GM18867 (cell line): Measurements from ENCODE around the gene SLC47A1.
"Not testable (repeated sequence)": the region's sequence is repeated elsewhere in the genome, so short reads cannot be mapped to it uniquely, and the experiment has no call there.

Experiments
- ATAC-seq: cut with Tn5 transposase; IDR thresholded peaks from one replicate; pipeline ENCODE4 v1.9.1; 2021; ENCODE audit warnings: mild to moderate bottlenecking, moderate library complexity; ENCODE audit not compliant: unreplicated experiment

Gene SLC47A1

GRCh38 chr17:19533718-19534561, at the start of gene SLC47A1:
Gene SLC47A1, plus strand, starts transcription at chr17:19533854. Its CDS starts 86 bp downstream, at chr17:19533940.
- no peak for ATAC-seq

DNA sequence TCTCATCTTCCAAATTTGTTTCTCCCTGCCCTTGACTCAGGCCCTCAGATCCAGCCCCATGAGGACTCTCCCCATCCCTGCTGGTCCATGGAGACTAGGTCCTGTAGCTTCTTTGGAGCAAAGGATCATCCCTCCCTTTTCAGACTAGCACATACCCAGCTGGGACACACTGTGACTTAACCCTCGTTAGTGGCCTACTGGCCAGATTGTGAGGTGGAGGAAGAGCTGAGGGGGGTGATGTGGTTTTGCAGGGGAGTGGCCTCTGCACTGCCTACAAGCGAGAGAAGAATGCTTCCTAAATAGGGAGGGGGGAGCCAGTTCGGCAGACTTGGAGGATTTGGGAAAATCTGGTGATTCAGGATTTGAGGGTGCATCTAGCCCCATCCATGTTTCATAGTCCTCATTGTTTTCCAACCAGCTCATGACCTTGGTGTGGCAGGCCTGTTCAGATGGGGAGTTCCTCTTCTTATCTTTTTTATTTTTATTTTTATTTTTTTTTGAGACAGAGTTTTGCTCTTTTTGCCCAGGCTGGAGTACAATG, 47.8 kb upstream of the SLC47A1 start:
- ATAC-seq, result no peak

DNA sequence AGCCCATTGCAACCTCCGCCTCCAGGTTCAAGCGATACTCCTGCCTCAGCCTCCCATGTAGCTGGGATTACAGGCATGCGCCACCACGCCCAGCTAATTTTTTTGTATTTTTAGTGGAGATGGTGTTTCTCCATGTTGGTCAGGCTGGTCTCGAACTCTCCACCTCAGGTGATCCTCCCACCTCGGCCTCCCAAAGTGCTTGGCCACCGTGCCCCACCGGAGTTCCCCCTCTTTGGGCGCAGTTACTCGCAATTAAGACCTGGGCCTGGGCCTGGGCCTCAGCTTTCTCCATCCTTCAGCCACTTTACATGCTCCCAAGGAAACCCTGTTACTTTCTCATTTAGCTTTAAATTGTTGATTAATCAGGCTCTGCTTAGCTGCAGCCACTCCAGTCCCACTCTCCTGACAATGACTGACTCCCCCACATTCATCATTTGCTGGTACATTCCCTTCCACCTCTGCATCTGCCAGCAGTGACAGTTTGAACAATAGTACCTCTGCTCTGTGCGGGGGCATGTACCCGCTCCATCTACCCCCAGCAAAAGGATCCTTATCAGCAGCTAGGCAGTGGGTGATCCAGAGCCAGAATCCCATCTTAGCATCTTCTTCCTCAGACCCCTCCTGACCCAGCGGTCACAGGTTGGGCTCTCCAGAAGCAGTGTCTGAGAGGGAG, 47.2 kb upstream of the SLC47A1 start:
- no peak for ATAC-seq

DNA sequence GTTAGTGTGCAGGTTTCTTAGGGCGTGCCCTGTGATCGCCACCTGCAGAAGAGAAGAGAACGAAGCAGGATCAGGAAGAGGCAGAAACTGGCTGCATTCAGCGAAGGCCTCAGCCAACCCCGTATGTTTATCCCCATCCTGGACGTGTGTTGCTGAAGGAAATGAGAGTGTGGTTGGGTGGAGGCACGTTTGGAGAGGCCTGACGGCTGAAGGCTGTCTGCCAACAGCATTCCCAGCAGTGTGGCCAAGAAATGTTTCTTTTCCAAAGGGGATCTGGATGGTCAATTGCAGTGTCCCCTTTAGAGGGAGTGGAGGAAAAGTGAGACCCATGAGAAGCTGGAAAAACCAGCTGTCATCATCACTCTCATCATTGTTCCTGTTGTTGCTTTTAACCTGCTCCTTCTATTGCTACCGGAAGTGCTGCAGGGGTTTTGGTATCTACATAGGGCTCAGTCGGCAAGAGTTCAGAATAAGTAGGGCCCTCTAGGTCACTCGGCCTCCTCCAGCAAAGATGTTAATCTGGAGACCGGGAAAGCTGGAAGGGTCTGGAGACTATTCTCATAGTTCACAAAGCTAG, 46.5 kb upstream of the SLC47A1 start:
- ATAC-seq, result no peak

DNA sequence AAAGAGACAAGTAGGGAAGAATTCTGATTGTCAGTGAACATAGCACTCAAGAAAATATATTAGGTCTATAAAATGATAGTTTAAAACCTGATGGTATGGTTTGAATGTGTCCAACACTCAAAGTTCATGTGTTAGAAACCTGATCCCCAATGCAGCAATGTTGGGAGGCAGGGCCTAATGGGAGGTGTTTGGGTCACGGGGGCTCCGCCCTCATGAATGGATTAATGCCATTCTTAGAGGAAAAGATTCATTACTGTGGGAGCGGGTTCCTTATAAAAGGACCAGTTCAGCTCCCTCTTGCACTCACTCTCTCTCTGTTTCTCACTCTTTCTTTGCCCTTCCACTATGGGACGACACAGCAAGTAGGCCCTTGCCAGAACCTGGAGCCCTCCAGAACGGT, 41.5 kb upstream of the SLC47A1 start:
- no peak for ATAC-seq

- ATAC-seq, result no peak
Measured at GRCh38 chr17:19494961-19495806, 38.5 kb upstream of the SLC47A1 start.

DNA sequence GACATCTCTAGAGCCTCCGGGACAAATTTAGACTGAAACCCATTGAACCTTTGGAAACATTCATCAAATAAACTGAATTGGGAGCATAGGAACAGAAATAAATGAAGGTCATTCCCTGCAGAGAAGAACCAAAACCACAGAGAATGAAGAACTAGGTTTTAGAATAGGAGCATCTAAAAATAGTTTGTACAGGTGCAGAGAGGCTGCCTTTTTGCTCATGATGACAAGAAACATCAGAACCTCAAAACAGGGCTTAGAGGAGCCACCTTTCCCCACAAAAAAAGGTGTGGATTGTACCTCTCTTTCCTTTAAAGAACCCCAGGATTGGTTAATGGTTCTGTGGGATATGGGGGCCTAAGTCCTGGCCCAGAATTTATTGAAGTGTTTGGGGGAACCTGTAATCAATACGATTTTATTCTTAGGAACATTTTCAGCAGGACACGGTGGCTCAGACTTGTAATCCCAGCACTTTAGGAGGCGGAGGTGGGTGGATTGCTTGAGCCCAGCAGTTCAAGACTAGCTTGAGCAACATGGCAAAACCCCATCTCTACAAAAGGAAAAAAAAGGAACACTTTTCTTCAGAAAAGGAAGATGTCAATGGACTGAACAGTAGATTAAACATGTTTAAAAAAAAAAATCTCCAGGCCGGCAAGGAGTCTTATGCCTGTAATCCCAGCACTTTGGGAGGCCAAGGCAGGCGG, 37.7 kb upstream of the SLC47A1 start:
- no peak for ATAC-seq

DNA sequence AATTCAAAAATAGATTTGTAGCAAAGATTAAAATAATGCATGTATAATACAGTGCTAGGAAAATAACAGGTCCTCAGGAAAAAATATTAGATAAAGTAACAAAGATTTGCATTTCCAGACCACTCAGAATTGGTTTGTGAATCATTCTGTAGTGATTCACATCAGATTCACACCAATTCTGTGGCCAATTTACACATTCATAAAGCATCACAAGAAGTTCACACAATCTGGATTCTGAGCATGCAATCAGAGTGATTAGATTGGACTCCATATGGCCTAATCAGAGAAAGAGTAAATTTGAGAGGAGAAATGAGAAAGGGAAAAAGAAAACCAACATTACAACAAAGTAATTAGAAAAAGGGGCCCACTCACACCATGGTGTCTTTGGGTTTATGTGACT, 36.0 kb upstream of the SLC47A1 start:
- ATAC-seq, result no peak

DNA sequence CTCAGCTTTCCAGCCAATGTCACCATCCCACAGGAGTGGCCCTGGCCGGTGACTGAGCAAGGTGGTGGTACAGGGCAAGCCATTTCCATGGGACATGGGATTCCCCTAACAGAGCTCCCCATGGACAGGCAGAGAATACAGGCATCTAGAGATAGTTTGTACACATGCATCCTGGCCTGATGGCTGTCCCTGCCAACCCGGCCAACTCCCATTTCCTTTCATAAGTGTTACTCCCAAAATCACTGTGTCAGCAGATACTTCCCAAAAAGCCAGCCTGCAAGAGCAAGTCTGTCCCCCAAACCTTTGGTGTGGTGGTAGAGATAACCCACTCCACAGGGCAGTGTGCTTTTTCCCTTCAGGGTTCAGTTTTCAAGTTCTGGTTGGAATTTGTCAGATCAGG, 32.4 kb upstream of the SLC47A1 start:
- ATAC-seq, result no peak

DNA sequence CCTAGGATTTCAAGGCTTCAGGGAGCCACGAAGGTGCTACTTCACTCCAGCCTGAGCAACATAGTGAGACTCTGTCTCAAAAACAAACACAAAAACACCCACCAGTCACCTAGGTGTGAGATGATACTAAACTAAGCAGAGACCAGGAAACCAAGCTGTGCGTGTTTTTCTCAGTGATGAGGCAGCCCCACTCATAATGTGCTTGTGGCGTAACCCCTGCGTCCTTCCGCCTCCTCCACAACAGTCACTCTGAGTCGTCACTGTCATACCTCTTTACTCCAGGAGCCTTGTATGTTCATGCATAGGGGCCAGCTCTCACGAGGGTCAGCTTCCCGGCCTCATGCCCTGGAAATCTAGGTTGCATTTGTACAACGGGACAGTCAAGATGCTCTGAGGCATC, 31.1 kb upstream of the SLC47A1 start:
- ATAC-seq, result no peak

DNA sequence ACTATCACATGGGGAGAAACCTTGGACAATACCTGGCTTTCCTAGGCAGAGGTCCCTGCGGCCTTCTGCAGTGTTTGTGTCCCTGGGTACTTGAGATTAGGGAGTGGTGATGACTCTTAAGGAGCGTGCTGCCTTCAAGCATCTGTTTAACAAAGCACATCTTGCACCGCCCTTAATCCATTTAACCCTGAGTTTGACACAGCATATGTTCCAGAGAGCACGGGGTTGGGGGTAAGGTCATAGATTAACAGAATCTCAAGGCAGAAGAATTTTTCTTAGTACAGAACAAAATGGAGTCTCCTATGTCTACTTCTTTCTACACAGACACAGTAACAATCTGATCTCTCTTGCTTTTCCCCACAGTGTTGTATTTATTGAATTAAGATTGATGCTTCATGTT, 28.1 kb upstream of the SLC47A1 start:
- ATAC-seq, result not testable (repeated sequence)

- ATAC-seq, result peak; percentile 82
Measured at GRCh38 chr17:19507775-19508576, 25.7 kb upstream of the SLC47A1 start.

DNA sequence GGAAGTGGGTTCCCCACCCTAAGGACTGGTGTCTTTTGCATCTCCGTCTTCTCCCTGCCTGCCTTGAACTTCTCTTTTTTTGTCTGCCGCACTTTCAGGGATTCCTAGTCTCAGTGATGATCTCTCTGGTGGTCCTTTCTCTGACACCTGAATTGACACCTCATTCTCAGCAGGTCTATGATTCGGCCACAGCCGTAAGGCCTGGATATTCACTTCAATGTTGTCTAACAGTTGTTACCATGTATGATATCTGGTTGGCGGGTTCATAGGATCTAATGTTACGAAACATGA, 25.1 kb upstream of the SLC47A1 start:
- no peak for ATAC-seq

DNA sequence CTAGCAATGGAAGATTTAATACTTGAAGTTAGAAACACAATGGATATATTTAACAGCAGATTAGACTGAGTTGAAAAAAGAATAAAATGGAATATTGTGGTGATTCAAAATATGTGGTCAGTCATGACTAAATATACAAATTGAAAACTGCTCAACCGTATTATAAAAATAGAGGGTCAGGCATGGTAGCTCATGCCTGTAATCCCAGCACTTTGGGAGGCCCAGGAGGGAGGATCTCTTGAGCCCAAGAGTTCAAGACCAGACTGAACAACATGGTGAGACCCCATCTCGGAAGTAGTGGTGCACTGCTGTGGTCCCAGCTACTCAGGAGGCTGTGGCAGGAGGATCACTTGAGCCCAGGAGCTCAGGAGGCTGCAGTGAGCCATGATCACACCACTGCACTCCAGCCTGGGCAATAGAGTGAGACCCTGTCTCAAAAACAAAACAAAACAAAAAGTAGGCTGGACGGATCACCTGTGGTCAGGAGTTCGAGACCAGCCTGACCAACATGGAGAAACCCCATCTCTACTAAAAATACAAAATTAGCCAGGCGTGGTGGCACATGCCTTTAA, 24.3 kb upstream of the SLC47A1 start:
- ATAC-seq, result not testable (repeated sequence)

GRCh38 chr17:19510903-19511302, 22.8 kb upstream of the SLC47A1 start:
- ATAC-seq, result no peak

GRCh38 chr17:19513897-19514488, 19.7 kb upstream of the SLC47A1 start:
- no peak for ATAC-seq

- ATAC-seq, result no peak
Measured at GRCh38 chr17:19517699-19518098, 16.0 kb upstream of the SLC47A1 start.

DNA sequence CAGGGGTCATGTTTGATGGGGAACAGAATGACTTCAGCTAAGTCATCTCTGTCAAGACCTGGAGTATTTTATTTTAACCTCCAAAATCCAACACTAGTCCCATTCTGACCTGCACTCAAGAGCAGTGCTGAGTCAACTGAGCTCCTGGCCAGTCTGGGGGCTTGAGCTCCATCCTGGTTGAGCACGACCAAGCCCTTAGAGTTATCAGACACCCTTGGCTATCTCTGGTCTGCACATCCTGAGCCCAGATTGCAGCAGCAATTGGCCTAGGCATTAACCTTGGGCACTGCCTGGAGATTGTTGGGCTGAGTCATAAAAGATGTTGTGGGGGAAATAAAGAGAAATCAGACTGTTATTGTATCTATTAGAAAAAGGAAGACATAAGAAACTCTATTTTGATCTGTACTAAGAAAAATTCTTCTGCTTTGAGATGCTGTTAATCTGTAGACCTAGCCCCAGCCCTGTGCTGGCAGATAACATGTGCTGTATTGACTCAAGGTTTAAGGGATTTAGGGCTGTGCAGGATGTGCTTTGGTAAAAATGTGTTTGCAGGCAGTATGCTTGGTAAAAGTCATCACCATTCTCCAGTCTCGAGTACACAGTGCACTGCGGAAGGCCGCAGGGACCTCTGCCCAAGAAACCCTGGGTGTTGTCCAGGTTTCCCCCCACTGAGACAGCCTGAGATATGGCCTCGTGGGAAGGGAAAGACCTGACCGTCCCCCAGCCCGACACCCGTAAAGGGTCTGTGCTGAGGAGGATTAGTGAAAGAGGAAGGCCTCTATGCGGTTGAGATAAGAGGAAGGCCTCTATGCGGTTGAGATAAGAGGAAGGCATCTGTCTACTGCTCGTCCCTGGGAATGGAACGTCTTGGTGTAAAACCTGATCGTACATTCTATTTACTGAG, 14.0 kb upstream of the SLC47A1 start:
- ATAC-seq, result not testable (repeated sequence)
